Gastrocnemius medialis (tissue), 4 donors: ENCODE results near the gene ARHGAP24.

Experiments
- CTCF ChIP-seq, 5 experiments: fragments of 450-650 bp in 3 of 5; fragments of 200-600 bp in 2 of 5; sonication (generic) in 2 of 5; IDR thresholded peaks in 4 of 5; conservative IDR thresholded peaks in 1 of 5; 1 replicate in 4 of 5; 2 replicates in 1 of 5; pipeline ENCODE4 v1.5.1; 2016 to 2019; ENCODE audit warnings: antibody characterized with exemption in 5 of 5, mild to moderate bottlenecking in 3 of 5, moderate library complexity in 3 of 5
- POLR2A ChIP-seq, 2 donors: fragments of 450-650 bp; IDR thresholded peaks; one replicate each; pipeline ENCODE4 v1.6.1; 2017; ENCODE audit warnings: antibody characterized with exemption in 2 of 2, mild to moderate bottlenecking in 2 of 2, moderate library complexity in 2 of 2

- no peak for TF ChIP-seq CTCF (IDR thresholded peaks at IDR 0.05 in 4 of 5, conservative IDR thresholded peaks at IDR 0.05 in 1 of 5)
- no peak for TF ChIP-seq POLR2A (IDR thresholded peaks at IDR 0.05)
These were observed 251.6 kb downstream of the ARHGAP24 start for GRCh38 chr4:85726555-85726954.
